Suprapubic skin (tissue), 4 donors: ENCODE measurements around the gene DNPH1.

Experiments
- POLR2A ChIP-seq, 2 donors: fragments of 450-650 bp; IDR thresholded peaks; one replicate each; pipeline ENCODE4 v1.6.1; 2017; ENCODE audit warnings: antibody characterized with exemption in 2 of 2, mild to moderate bottlenecking in 2 of 2, moderate library complexity in 2 of 2
- POLR2AphosphoS5 ChIP-seq, 3 donors: sonication (generic); formaldehyde crosslinking; IDR thresholded peaks; one replicate each; pipeline ENCODE4 v1.6.1; 2017; ENCODE audit warnings: antibody characterized with exemption in 3 of 3
- TF ChIP-seq, protein P1 (sequence below), 2 donors: fragments of 200-600 bp in 1 of 2; fragments of 450-650 bp in 1 of 2; sonication (generic) in 1 of 2; IDR thresholded peaks; one replicate each; pipeline ENCODE4 v1.5.1; 2016 to 2019; ENCODE audit warnings: antibody characterized with exemption in 2 of 2, mild to moderate bottlenecking in 1 of 2, moderate library complexity in 1 of 2

DNA sequence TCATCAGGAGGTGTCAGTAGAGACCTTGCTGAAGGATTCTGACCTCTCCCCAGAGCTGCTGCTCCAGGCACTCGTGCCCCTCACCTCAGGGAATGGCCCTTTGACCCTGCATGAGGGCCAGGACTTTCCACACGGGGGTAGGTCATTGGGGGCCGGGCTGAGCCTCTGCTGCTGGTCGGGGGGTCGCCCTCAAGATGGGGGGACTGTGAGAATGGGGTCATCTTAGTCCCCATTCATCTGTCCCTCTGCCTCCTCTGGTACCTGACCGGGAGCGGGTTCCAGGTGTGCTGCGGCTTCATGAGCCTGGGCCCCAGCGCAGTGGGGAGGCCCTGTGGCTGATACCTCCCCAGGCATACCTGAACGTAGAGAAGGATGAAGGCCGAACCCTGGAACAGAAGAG is 15.8 kb downstream of the DNPH1 start:
- no peak for TF ChIP-seq POLR2AphosphoS5 (IDR thresholded peaks at IDR 0.05)
- no peak for TF ChIP-seq POLR2A (IDR thresholded peaks at IDR 0.05)
- TF ChIP-seq, protein P1, sequence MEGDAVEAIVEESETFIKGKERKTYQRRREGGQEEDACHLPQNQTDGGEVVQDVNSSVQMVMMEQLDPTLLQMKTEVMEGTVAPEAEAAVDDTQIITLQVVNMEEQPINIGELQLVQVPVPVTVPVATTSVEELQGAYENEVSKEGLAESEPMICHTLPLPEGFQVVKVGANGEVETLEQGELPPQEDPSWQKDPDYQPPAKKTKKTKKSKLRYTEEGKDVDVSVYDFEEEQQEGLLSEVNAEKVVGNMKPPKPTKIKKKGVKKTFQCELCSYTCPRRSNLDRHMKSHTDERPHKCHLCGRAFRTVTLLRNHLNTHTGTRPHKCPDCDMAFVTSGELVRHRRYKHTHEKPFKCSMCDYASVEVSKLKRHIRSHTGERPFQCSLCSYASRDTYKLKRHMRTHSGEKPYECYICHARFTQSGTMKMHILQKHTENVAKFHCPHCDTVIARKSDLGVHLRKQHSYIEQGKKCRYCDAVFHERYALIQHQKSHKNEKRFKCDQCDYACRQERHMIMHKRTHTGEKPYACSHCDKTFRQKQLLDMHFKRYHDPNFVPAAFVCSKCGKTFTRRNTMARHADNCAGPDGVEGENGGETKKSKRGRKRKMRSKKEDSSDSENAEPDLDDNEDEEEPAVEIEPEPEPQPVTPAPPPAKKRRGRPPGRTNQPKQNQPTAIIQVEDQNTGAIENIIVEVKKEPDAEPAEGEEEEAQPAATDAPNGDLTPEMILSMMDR (IDR thresholded peaks at IDR 0.05): no peak
